Mesenchymal stem cell (in vitro differentiated cells and primary cell): Measurements from ENCODE around the gene APC2.
"Not testable (repeated sequence)": the region's sequence is repeated elsewhere in the genome, so short reads cannot be mapped to it uniquely, and the experiment has no call there.

Experiments
- DNase-seq: peaks from one replicate; pipeline ENCODE4 v3.0.0-alpha.2; 2013
- H2AFZ ChIP-seq: one replicate; pipeline ENCODE4 v1.6.1; 2013; ENCODE audit warnings: low read depth, mild to moderate bottlenecking, control low read depth, inconsistent platforms, low read length, moderate library complexity
- H2AK5ac ChIP-seq: 2 replicates; pipeline ENCODE4 v1.6.1; 2013; ENCODE audit warnings: low read length, moderate library complexity, mild to moderate bottlenecking, inconsistent platforms; ENCODE audit not compliant: severe bottlenecking
- H2BK120ac ChIP-seq: one replicate; pipeline ENCODE4 v1.6.1; 2013; ENCODE audit warnings: low read depth, mild to moderate bottlenecking, inconsistent platforms, low read length, moderate library complexity
- H2BK12ac ChIP-seq, 2 experiments: one replicate each; pipeline ENCODE4 v1.6.1; 2013; ENCODE audit warnings: inconsistent platforms in 2 of 2, low read length in 2 of 2, mild to moderate bottlenecking in 2 of 2, moderate library complexity in 2 of 2, control low read depth in 1 of 2
- H2BK15ac ChIP-seq: one replicate; pipeline ENCODE4 v1.6.1; 2013; ENCODE audit warnings: mild to moderate bottlenecking, low read depth, inconsistent platforms; ENCODE audit not compliant: poor library complexity, severe bottlenecking
- H2BK5ac ChIP-seq: 2 replicates; pipeline ENCODE4 v1.6.1; 2013; ENCODE audit warnings: low read depth, mild to moderate bottlenecking, low read length, control low read depth, inconsistent platforms; ENCODE audit not compliant: poor library complexity, severe bottlenecking
- H3K14ac ChIP-seq, 2 experiments: one replicate each; pipeline ENCODE4 v1.6.1; 2013; ENCODE audit warnings: inconsistent platforms in 2 of 2, low read length in 2 of 2, control low read depth in 1 of 2, mild to moderate bottlenecking in 1 of 2, moderate library complexity in 1 of 2
- H3K18ac ChIP-seq, 2 experiments: one replicate each; pipeline ENCODE4 v1.6.1; 2013; ENCODE audit warnings: inconsistent platforms in 2 of 2, low read length in 2 of 2, control low read depth in 1 of 2, low read depth in 1 of 2, mild to moderate bottlenecking in 1 of 2
- H3K23ac ChIP-seq, 2 experiments: one replicate each; pipeline ENCODE4 v1.6.1; 2013; ENCODE audit warnings: inconsistent platforms in 2 of 2, low read length in 2 of 2, mild to moderate bottlenecking in 2 of 2, moderate library complexity in 2 of 2, control low read depth in 1 of 2
- H3K27ac ChIP-seq: 2 replicates; pipeline ENCODE4 v1.5.1; 2013; ENCODE audit warnings: mild to moderate bottlenecking, moderate library complexity, low read length, control low read depth, inconsistent platforms; ENCODE audit not compliant: poor library complexity, severe bottlenecking
- H3K27me3 ChIP-seq, 2 experiments: 2 replicates each; pipeline versions ENCODE4 v1.6.1 to v1.7.0; 2013; ENCODE audit warnings: low read length in 2 of 2, mild to moderate bottlenecking in 2 of 2, moderate library complexity in 2 of 2, control low read depth in 1 of 2, inconsistent platforms in 1 of 2; ENCODE audit not compliant: control insufficient read depth in 1 of 2, insufficient read depth in 1 of 2
- H3K36me3 ChIP-seq, 2 experiments: 2 replicates each; pipeline versions ENCODE4 v1.6.1 to v1.7.0; 2013; ENCODE audit warnings: low read length in 2 of 2, control low read depth in 1 of 2, inconsistent platforms in 1 of 2, low read depth in 1 of 2, mild to moderate bottlenecking in 1 of 2; ENCODE audit not compliant: insufficient read depth in 2 of 2, control insufficient read depth in 1 of 2
- H3K4ac ChIP-seq, 2 experiments: one replicate each; pipeline ENCODE4 v1.6.1; 2013; ENCODE audit warnings: inconsistent platforms in 2 of 2, low read length in 2 of 2, mild to moderate bottlenecking in 2 of 2, moderate library complexity in 2 of 2, control low read depth in 1 of 2, low read depth in 1 of 2
- H3K4me1 ChIP-seq: 2 replicates; pipeline ENCODE4 v1.6.1; 2013; ENCODE audit warnings: low read depth, low read length, control low read depth; ENCODE audit not compliant: control insufficient read depth, insufficient read depth
- H3K4me2 ChIP-seq: 2 replicates; pipeline ENCODE4 v1.6.1; 2013; ENCODE audit warnings: low read length, mild to moderate bottlenecking, inconsistent platforms; ENCODE audit not compliant: poor library complexity, severe bottlenecking
- H3K4me3 ChIP-seq, 2 experiments: 2 replicates each; pipeline versions ENCODE4 v1.5.1 to v1.7.0; 2013; ENCODE audit warnings: low read length in 2 of 2, mild to moderate bottlenecking in 2 of 2, control low read depth in 1 of 2, low read depth in 1 of 2; ENCODE audit not compliant: insufficient read depth in 1 of 2
- H3K79me1 ChIP-seq: replicated peaks from 2 replicates; pipeline ENCODE4 v1.6.1; 2013; ENCODE audit warnings: mild to moderate bottlenecking, control low read depth, low read length, inconsistent platforms; ENCODE audit not compliant: poor library complexity, severe bottlenecking
- H3K9ac ChIP-seq: 2 replicates; pipeline ENCODE4 v1.7.0; 2013; ENCODE audit warnings: mild to moderate bottlenecking, low read length, moderate library complexity
- H3K9me3 ChIP-seq: 2 replicates; pipeline ENCODE4 v1.7.0; 2013; ENCODE audit warnings: mild to moderate bottlenecking, low read length; ENCODE audit not compliant: control insufficient read depth
- H4K8ac ChIP-seq: one replicate; pipeline ENCODE4 v1.6.1; 2013; ENCODE audit warnings: inconsistent platforms, mild to moderate bottlenecking, low read length, moderate library complexity
- H4K91ac ChIP-seq: one replicate; pipeline ENCODE4 v1.6.1; 2013; ENCODE audit warnings: mild to moderate bottlenecking, low read length, inconsistent platforms
- WGBS: methylation state at CpG from one replicate; pipeline ENCODE4 v1.1.7; 2013; ENCODE audit warnings: mixed read lengths; 5-methylcytosine and 5-hydroxymethylcytosine counted together

Gene APC2

GRCh38 chr19:1518471-1518870, 68.5 kb downstream of the APC2 start:
- 76% methylated on average over 3 of the region's 4 CpGs for WGBS
- Histone ChIP-seq H3K9ac (no peak overlapping the region), H2BK15ac (no peak overlapping the region), H3K18ac (no peak overlapping the region), H4K91ac (no peak overlapping the region), H3K4me1 (peaks cover 9% of the 10 kb centered on the region), H3K4me2 (no peak overlapping the region), H2BK12ac (no peak overlapping the region), H3K4me3 (no peak overlapping the region), H3K4ac (no peak overlapping the region), H2AFZ (no peak overlapping the region), H4K8ac (no peak overlapping the region), H3K27me3 (peaks cover 29 to 72% of the 10 kb centered on the region in 2 experiments), H3K9me3 (peaks cover 2% of the 10 kb centered on the region), H2BK5ac (no peak overlapping the region), H3K27ac (no peak overlapping the region), H3K14ac (no peak overlapping the region), H2BK120ac (no peak overlapping the region), H3K79me1 (no peaks in the 10 kb centered on the region), H2AK5ac (no peak overlapping the region), H3K23ac (no peak overlapping the region), H3K36me3 (no peaks in the 10 kb centered on the region)
- no peak for DNase-seq

GRCh38 chr19:1519802-1520201, 69.9 kb downstream of the APC2 start:
- not testable (repeated sequence) for H3K23ac ChIP-seq, H4K91ac ChIP-seq, DNase-seq, H3K9me3 ChIP-seq, H2BK5ac ChIP-seq, H2BK120ac ChIP-seq, H2AFZ ChIP-seq, H2AK5ac ChIP-seq, H2BK12ac ChIP-seq, H3K4me2 ChIP-seq, H4K8ac ChIP-seq, H3K9ac ChIP-seq, H3K18ac ChIP-seq, H3K79me1 ChIP-seq, H3K36me3 ChIP-seq, H3K4ac ChIP-seq, H2BK15ac ChIP-seq, H3K27ac ChIP-seq, H3K4me3 ChIP-seq, H3K14ac ChIP-seq
- WGBS: 81% methylated on average over 8 of the region's 8 CpGs
- Histone ChIP-seq H3K4me1 (peaks cover 10% of the 10 kb centered on the region), H3K27me3 (peaks cover 37 to 72% of the 10 kb centered on the region in 2 experiments)

- Histone ChIP-seq H3K4me1 (peaks cover 12% of the 10 kb centered on the region), H3K79me1 (no peaks in the 10 kb centered on the region), H2BK120ac (no peak overlapping the region), H3K23ac (no peak overlapping the region), H2BK12ac (no peak overlapping the region), H4K91ac (no peak overlapping the region), H3K14ac (no peak overlapping the region), H3K9me3 (peaks cover 2% of the 10 kb centered on the region), H3K4ac (no peak overlapping the region), H3K27me3 (peaks cover 42 to 72% of the 10 kb centered on the region in 2 experiments), H2BK5ac (no peak overlapping the region), H3K9ac (no peak overlapping the region), H3K27ac (no peak overlapping the region), H2AK5ac (no peak overlapping the region), H3K4me3 (no peak overlapping the region), H3K18ac (no peak overlapping the region), H3K36me3 (peaks cover 0 to 3% of the 10 kb centered on the region in 2 experiments), H2BK15ac (no peak overlapping the region), H2AFZ (no peak overlapping the region), H4K8ac (no peak overlapping the region), H3K4me2 (no peak overlapping the region)
- DNase-seq: no peak
- WGBS: 83% methylated on average over 17 of the region's 17 CpGs
These were observed 70.4 kb downstream of the APC2 start for GRCh38 chr19:1520203-1520780.

GRCh38 chr19:1521636-1522035, 71.7 kb downstream of the APC2 start:
- H3K79me1 ChIP-seq: no peaks in the 10 kb centered on the region
- 77% methylated on average over 14 of the region's 14 CpGs for WGBS
- no peak overlapping the region for H4K91ac ChIP-seq

More at GRCh38 chr19:1521636-1522035, 71.7 kb downstream of the APC2 start:
- Histone ChIP-seq H3K9ac (no peak overlapping the region), H3K23ac (no peak overlapping the region), H3K9me3 (no peaks in the 10 kb centered on the region), H3K18ac (no peak overlapping the region), H3K27ac (no peak overlapping the region), H2BK120ac (no peak overlapping the region), H3K4me3 (no peak overlapping the region), H3K4ac (no peak overlapping the region), H3K14ac (no peak overlapping the region), H3K36me3 (peaks cover 0 to 6% of the 10 kb centered on the region in 2 experiments), H2AK5ac (no peak overlapping the region), H2BK15ac (no peak overlapping the region), H2BK5ac (no peak overlapping the region), H3K4me2 (no peak overlapping the region), H4K8ac (no peak overlapping the region), H3K27me3 (peaks cover 41 to 68% of the 10 kb centered on the region in 2 experiments), H2AFZ (no peak overlapping the region), H2BK12ac (no peak overlapping the region), H3K4me1 (peaks cover 14% of the 10 kb centered on the region)
- no peak for DNase-seq
